Stimulated activated CD8-positive, alpha-beta memory T cell treated with anti-CD3 and anti-CD28 coated beads, Interleukin-12 subunit alpha, Interleukin-12 subunit beta, amount 100 ng/mL, for 24 hours (primary cell): ENCODE measurements around the gene YIPF1.
"Not testable (repeated sequence)": the region's sequence is repeated elsewhere in the genome, so short reads cannot be mapped to it uniquely, and the experiment has no call there.

Experiments
- DNase-seq: peaks from one replicate; pipeline ENCODE4 v3.0.0-alpha.2; 2020; ENCODE audit errors: extremely low read depth

YIPF1 gene

DNA sequence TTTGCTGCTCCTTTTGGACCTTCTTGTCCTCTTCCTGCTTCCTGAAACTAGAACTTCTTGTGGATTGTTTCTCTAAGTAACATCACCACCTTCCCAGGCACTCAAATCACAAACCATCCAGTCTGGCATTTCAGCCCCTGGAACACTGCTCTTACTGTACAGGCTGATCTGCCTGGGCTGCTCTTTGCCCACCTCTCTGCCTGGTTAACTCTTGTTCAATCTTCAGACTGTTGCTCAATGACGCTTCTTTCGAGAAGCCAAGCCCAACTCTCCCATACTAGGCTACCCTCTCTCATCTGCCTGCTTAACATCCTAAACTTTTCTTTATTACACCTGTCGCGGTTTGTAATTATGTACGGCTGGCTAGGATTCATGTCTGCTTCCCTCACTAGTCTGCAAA is 5.0 kb upstream of the YIPF1 start:
- DNase-seq, result no peak

GRCh38 chr1:53893999-53894636 is 4.5 kb upstream of the YIPF1 start, which contains the start of gene DIO1:
Gene DIO1 (plus strand): TSS chr1:53894187. CDS start chr1:53894211, 24 bp downstream.
- DNase-seq, result no peak

DNA sequence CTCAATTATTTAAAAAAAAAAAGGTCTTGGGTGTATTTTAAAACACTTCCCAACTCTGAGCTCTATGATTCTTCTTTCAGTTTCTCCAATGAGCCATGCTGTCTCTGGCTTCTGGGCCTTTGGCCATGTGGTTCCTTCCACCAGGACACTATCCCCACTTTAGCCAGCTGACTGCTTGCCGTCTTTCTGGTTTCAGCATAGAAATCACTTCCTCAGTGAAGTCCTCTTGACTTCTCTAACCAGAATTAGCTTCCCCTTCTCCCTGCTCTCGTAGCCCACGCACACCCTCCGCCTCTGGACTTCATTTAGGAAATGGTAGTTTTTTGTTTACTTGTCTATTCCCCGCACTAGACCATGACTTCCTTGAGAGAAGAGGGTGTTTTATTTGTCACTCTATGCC is 3.3 kb upstream of the YIPF1 start:
- DNase-seq, result no peak

GRCh38 chr1:53891678-53892077 is 2.1 kb upstream of the YIPF1 start:
- DNase-seq, result no peak

DNA sequence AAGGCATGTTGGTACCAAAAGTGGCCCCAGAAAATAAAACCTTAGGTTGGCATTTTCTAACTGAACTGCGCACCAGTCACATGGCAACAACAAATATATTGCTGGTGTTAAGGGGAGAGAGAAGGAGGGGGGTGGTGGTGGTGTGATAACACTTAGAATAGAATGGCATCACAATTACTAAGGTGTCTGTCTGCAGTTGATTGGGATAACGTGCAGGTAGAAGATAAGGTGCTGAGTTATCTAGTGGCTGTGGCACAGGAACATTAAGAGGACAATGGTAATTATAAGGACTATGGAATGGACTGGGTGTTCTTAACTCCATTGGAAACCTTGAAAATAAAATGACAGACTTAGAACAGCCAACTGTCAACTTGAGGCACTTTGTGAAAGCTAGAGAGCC is 1.4 kb upstream of the YIPF1 start:
- no peak for DNase-seq

DNA sequence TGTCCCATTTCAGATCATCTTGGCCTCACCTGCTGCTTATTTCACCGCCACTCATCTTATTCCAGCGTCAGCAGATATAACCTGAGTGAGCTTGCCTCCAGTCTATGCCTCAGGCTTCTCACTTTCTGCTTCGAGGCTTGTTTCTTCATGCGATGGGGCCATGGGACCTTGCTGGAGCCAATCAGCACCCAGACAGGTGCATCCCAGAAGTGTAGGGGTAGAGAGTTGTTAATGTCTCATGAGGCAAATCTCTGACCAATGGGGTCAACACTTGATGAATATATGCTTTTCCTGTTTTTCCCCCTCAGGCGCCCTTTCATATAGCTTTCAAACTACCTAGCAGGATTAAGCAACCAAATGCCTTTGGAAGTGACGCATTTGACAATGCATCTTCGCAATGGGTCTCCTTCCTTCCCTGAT is 935 bp upstream of the YIPF1 start:
- no peak for DNase-seq

- DNase-seq, result no peak
These were observed 916 bp downstream of the YIPF1 start for GRCh38 chr1:53888681-53889080.

DNA sequence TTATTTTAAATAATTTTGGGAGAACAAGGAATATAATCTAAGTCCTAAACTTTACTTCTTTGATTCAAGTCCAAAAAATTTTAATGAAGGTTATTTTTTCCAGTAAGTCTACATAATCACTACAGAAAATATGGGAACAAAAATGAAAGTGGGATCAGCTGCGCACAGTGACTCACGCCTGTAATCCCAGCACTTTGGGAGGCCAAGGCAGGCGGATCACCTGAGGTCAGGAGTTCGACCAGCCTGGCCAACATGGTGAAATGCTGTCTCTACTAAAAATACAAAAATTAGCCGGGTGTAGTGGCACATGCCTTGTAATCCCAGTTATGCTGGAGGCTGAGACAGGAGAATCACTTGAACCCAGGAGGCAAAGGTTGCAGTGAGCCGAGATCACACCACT is 6.0 kb downstream of the YIPF1 start:
- DNase-seq, result not testable (repeated sequence)

DNA sequence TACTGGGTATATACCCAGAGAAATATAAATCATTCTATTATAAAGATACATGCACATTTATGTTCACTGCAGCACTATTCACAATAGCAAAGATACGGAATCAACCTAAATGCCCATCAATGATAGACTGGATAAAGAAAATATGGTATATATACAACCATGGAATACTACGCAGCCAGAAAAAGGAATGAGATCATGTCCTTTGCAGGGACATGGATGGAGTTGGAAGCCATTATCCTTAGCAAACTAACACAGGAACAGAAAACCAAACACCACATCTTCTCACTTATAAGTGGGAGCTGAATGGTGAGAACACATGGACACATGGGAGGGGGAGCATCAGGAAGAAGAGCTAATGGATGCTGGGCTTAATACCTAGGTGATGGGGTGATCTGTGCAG is 7.7 kb downstream of the YIPF1 start:
- not testable (repeated sequence) for DNase-seq

DNA sequence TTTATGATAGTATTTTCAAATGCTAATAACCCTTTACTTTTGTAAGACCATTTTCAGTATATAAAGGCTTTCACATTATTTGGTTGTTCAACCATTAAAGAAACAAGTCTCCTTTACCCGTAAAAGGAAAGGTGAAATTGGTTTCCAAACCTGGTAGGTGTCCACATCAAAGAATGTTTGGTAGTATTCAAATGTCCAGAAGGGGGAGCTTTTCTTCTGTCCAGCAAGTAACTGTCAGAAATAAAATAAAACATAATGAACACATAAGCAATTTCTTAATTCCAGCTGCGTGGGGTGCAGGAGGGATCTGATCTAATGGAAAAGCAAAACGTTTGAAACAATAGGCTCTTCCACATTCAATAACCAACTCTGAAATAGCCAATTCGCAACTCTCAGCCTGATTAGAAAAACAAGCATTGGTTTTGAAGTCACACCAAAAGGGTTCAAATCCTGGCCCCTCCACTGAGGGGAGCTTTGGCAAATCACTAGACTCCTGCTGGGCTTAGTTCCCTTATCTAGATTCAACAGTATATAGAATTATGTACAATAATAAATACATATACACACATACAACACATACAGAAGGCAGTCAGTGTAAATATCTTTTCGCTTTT is 11.0 kb downstream of the YIPF1 start:
- DNase-seq, result no peak

DNA sequence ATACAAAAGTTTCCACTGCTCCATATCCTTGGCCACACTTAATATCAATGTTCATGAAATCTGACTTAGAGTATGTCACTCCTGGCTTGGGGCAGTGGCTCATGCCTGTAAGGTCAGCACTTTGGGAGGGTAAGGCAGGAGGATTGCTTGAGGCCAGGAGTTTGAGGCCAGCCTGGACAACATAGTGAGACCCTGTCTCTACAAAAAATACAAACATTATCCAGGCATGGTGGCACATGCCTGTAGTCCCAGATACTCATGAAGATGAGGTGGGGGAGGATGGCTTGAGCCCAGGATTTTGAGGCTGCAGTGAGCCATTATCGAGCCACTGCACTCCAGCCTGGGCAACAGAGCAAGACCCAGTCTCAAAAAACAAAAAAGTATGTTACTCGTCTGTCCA is 14.4 kb downstream of the YIPF1 start:
- not testable (repeated sequence) for DNase-seq

DNA sequence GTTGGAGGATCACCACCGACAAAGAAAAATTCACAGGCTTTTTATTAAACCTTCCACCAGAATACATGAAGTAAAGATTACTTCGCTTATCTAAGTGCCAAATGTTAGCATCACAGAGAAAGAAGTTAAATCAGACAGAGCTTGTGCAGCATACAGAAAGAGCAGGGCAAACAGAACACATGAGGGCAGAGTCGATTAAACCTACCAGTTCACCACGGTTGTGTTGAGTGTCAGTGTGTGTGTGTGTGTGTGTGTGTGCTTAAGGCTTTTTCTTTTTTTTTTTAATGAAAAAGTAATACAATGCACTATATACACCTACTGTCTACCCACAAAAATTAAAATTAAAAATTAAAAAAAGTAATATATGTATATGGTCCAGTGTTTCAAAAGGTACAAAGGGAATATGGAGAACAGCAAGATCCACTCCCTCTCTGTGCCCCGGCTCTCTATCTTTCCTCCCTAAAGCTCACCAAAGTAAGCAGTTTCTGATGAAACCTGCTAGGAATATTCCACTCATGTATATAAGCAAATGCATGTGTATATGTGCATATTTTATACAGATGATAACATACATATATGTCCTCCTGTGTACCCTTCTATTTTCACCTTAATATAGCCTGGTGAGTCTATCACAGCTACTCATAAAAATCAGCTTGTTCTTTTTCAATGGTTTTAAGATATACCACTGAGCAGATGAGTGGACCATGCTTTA is 17.7 kb downstream of the YIPF1 start:
- no peak for DNase-seq

DNA sequence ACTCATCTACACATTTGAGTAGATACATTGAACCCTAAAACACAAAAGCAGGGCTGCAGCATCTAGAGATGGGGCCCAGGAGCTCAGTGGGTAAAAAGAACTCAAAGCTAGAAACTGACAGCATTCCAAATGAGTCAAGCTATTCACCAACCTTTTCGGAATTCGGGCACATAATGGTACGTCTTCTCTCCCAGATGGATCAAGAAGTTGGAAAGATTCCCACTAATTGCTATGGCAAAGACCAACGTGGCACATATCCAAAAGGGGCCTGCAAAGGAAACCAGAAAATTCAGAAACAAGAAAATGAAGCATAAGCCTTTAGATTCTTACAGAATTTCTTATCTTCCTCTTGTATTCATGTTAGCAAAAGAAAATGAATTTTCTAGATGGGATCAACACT is 18.4 kb downstream of the YIPF1 start:
- no peak for DNase-seq

DNA sequence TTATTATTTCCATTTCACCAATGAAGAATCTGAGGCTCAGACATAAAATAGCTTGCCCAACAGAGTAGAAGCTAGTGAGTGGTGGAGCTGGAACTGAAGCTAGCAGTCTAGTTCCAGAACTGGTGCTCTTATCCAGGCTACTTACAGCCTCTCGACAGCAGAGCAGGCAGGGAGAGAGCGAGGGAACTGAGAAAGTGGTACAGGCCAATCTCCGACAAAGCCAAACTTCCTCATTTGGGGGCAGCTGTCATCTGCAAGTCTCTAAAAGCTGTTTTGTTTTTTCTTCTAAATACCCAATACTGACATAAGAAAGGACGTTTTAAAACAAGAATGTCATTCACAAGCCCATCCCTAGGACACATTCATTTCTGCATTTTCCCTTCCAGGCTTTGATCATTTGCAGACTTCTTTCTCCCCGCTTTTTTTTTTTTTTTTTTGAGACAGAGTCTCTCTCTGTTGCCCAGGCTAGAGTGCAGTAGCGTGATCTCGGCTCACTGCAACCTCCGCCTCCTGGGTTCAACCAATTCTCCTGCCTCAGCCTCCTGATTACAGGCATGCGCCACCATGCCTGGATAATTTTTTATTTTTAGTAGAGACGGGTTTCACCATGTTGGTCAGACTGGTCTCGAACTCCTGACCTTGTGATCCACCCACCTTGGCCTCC is 20.0 kb downstream of the YIPF1 start:
- DNase-seq, result no peak

DNA sequence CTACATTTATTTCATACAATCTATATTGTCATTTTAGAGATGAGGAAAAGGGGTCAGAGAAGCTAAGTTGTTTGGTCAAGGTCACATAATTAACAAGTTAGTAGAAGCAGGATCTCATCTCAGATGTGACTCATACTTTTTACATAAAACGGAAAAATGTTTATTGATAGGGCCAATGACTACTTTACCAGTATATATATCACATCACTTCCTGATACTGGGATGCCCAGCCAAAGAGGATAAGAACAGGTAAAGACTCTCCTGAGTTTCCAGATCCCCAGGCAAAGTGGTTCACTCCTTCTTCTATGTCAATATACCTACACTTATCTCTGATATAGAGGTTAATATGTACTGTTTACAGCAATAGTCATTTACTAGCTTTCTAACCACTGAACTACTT is 21.0 kb downstream of the YIPF1 start:
- no peak for DNase-seq

DNA sequence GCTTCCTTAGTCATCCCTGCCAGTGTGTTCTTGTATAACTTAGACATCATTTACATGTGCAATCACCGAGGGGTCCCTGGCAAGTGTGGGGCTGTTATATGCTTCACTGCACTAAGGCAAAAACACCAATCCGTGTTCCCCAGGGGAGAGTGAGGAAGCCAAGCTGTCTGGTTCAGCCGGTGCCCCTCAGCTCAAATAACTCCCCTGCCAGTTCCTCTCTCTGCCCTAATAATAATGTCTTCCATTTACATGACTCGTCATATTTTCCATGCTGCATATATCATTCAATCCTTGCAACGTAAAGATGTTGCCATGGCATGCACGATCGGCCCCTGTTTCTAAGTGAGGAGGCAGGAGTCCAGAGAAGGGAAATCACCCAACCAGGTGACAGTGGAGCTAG is 27.1 kb downstream of the YIPF1 start:
- DNase-seq, result no peak

GRCh38 chr1:53860967-53861411 is 28.6 kb downstream of the YIPF1 start:
- DNase-seq, result no peak

DNA sequence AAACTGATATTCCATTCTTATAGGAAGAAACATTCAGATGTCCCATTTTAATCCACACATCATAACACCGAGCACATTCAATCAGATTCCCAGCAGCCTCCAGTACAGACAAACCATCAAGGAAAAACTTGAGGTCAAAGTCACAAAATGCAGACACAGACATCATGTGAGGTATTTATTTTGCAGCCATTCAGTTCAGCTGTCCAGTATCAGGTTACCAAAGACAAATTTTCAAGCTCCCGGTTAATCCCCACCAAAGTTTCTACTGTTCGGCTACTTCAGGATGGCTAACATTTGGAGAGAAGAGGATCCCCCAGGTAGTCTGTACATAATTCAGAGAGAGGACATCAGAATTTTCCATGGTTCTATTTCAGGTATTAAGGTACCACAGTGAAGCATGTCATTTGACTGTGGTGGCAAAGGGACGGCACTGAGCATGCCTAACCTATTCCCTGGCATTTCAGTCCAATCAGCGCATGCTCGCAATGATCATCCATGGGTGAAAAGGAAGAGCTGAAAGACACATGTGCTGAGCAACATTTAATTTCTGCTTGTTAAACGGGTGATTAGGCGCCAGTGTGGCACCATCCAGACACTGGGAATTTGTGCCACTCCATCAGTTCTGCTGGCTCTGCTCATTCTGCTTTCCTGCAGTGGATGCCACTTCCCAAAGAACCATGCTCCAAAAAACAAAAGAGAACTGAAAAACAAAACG is 37.9 kb downstream of the YIPF1 start:
- DNase-seq, result no peak

GRCh38 chr1:53850082-53850673 is 39.4 kb downstream of the YIPF1 start:
- DNase-seq, result no peak

- no peak for DNase-seq
These were observed 41.6 kb downstream of the YIPF1 start for GRCh38 chr1:53847980-53848379.

- no peak for DNase-seq
These were observed 47.2 kb downstream of the YIPF1 start for GRCh38 chr1:53842347-53842746.

- DNase-seq, result no peak
These were observed 51.0 kb downstream of the YIPF1 start for GRCh38 chr1:53838654-53838974.
